Measurements from ENCODE around the gene TMEM132D.

DNA sequence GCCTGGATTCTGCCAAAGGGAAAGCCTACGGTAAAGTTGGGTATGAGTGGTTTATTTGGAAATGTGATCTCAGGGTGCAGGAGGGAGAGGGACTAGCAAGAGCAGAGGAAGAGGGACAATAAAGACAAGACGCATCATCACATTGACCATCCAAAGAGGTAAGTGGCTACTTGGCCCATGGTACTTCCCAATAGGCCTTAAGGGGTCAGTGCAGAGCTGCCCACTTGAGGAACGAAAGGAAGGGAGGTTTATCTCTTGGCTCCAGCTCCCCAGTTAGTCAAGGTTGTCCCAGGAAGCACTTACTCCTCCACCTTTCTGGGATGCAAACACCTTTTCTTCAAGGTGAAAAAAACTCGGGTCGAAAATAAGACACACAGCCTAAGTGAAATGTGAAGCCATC, 323.9 kb downstream of the TMEM132D start:
- TF ChIP-seq, protein P1, sequence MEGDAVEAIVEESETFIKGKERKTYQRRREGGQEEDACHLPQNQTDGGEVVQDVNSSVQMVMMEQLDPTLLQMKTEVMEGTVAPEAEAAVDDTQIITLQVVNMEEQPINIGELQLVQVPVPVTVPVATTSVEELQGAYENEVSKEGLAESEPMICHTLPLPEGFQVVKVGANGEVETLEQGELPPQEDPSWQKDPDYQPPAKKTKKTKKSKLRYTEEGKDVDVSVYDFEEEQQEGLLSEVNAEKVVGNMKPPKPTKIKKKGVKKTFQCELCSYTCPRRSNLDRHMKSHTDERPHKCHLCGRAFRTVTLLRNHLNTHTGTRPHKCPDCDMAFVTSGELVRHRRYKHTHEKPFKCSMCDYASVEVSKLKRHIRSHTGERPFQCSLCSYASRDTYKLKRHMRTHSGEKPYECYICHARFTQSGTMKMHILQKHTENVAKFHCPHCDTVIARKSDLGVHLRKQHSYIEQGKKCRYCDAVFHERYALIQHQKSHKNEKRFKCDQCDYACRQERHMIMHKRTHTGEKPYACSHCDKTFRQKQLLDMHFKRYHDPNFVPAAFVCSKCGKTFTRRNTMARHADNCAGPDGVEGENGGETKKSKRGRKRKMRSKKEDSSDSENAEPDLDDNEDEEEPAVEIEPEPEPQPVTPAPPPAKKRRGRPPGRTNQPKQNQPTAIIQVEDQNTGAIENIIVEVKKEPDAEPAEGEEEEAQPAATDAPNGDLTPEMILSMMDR (IDR thresholded peaks at IDR 0.05; ENCODE audit: insufficient read depth, low read length, poor library complexity, severe bottlenecking) = no peak
- TF ChIP-seq EZH2phosphoT487 (conservative IDR thresholded peaks at IDR 0.05; ENCODE audit: low read length) = no peak

Measured in SU-DHL-6 (cell line).